ENCODE results near the gene PTCD1. TPM values are rescaled to one million over a fixed set of nuclear protein-coding genes. Genes with fewer than 3 reads are reported as not detected.
A peak's percentile ranks its signal among the peaks of the same experiment; 100 is the strongest.

PTCD1 gene
- total RNA-seq, 1 experiment from 2014 or later, result 15.0 TPM

DNA sequence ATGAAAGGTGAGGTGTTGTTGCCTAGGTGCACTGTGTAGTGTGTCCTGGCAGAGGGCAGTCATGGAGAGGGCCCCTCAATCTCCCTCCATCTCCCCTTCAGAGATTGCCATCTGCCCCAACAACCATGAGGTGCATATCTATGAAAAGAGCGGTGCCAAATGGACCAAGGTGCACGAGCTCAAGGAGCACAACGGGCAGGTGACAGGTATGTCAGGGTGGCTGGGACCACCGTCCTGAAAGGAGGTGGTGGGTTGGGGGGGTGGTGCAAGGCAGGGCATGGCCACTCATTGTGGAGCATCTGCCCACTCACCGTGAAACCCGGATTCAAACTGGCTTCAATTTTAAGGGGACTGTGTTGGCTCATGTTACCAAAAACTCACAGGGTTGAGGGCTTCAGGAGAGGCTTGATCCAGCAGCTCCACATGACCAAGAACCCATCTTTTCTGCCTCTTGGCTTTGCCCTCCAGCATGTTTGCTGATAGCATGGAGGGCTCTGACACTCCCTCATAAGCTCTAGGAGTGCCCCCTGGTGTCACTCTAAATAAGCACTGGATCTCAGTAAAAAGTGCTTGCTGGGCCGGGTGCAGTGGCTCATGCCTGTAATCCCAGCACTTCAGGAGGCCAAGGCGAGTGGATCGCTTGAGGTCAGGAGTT, 51.9 kb downstream of the PTCD1 start:
- peak; percentile 51 for ATAC-seq
- peak; percentile 51; the same call in 1 of the 2 replicates for TF ChIP-seq POLR2AphosphoS5 (IDR thresholded peaks at IDR 0.05; ENCODE audit: low read depth, low read length)
- TF ChIP-seq, protein P1, sequence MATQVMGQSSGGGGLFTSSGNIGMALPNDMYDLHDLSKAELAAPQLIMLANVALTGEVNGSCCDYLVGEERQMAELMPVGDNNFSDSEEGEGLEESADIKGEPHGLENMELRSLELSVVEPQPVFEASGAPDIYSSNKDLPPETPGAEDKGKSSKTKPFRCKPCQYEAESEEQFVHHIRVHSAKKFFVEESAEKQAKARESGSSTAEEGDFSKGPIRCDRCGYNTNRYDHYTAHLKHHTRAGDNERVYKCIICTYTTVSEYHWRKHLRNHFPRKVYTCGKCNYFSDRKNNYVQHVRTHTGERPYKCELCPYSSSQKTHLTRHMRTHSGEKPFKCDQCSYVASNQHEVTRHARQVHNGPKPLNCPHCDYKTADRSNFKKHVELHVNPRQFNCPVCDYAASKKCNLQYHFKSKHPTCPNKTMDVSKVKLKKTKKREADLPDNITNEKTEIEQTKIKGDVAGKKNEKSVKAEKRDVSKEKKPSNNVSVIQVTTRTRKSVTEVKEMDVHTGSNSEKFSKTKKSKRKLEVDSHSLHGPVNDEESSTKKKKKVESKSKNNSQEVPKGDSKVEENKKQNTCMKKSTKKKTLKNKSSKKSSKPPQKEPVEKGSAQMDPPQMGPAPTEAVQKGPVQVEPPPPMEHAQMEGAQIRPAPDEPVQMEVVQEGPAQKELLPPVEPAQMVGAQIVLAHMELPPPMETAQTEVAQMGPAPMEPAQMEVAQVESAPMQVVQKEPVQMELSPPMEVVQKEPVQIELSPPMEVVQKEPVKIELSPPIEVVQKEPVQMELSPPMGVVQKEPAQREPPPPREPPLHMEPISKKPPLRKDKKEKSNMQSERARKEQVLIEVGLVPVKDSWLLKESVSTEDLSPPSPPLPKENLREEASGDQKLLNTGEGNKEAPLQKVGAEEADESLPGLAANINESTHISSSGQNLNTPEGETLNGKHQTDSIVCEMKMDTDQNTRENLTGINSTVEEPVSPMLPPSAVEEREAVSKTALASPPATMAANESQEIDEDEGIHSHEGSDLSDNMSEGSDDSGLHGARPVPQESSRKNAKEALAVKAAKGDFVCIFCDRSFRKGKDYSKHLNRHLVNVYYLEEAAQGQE (IDR thresholded peaks at IDR 0.05; ENCODE audit: insufficient read depth in 1 of 2, low read depth in 2 of 2, low read length in 1 of 2), result no peak

DNA sequence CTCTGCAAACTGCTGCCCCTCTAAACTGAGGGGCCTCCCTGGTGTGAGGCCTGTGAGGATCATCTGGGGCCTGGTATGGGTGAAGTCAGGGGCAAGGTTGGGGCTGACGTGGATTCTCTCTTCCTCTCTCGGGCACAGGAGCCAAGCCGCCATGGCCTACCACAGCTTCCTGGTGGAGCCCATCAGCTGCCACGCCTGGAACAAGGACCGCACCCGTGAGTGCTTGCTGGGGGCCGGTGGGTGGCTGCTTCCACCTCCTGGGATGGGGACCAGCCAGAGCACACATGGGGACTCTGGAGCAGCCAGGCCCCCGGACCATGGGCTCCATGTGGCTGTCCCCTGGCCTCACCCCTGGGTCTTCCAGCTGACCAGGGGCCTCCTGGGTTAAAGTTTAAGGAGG, 53.0 kb downstream of the PTCD1 start:
- no peaks in the 10 kb centered on the region for H3K9me3 ChIP-seq (ENCODE audit: control insufficient read depth, insufficient read depth, low read depth, low read length)
- H3K27me3 ChIP-seq (ENCODE audit: control insufficient read depth, insufficient read depth, low read length), result no peaks in the 10 kb centered on the region
- POLR2A ChIA-PET, result interaction anchor here (0.6 kb wide), 1 partner anchor 31 kb away, joined by 16 read pairs; no protein-coding TSS in a partner anchor
- no peak for ATAC-seq
- peaks cover 2% of the 10 kb centered on the region; the same call in 1 of the 2 replicates for H3K36me3 ChIP-seq (ENCODE audit: control insufficient read depth, insufficient read depth, low read length)
- H3K27ac ChIP-seq (ENCODE audit: low read length), result no peak overlapping the region
- no peak for DNase-seq (ENCODE audit: low read depth, low spot score)
- no peak overlapping the region for H3K4me3 ChIP-seq (ENCODE audit: low read depth in 2 of 2, low read length in 2 of 2)
- intact Hi-C loops (cut with micrococcal nuclease; ENCODE audit: unreplicated experiment), result no loop called here
- in situ Hi-C loops (cut with HindIII; ENCODE audit: low pct_unique_long_range_greater_than_20kb, low sequenced_read_pairs), result no loop called here
- CTCF ChIA-PET, result no interaction called here
- no TSS peak for BruUV-seq (replicated peaks)
- H3K4me1 ChIP-seq (ENCODE audit: control insufficient read depth, insufficient read depth, low read length), result peaks cover 12% of the 10 kb centered on the region
- TF ChIP-seq POLR2AphosphoS5 (IDR thresholded peaks at IDR 0.05; ENCODE audit: low read depth, low read length) (no peak), SIN3A (IDR thresholded peaks at IDR 0.05; ENCODE audit: borderline replicate concordance, insufficient read depth, low read depth, low read length) (no peak), TCF7L2 (IDR thresholded peaks at IDR 0.05; ENCODE audit: low read depth, low read length) (no peak)
- TF ChIP-seq, protein P2, sequence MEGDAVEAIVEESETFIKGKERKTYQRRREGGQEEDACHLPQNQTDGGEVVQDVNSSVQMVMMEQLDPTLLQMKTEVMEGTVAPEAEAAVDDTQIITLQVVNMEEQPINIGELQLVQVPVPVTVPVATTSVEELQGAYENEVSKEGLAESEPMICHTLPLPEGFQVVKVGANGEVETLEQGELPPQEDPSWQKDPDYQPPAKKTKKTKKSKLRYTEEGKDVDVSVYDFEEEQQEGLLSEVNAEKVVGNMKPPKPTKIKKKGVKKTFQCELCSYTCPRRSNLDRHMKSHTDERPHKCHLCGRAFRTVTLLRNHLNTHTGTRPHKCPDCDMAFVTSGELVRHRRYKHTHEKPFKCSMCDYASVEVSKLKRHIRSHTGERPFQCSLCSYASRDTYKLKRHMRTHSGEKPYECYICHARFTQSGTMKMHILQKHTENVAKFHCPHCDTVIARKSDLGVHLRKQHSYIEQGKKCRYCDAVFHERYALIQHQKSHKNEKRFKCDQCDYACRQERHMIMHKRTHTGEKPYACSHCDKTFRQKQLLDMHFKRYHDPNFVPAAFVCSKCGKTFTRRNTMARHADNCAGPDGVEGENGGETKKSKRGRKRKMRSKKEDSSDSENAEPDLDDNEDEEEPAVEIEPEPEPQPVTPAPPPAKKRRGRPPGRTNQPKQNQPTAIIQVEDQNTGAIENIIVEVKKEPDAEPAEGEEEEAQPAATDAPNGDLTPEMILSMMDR (IDR thresholded peaks at IDR 0.05), result no peak
- TF ChIP-seq, protein P1 (IDR thresholded peaks at IDR 0.05; ENCODE audit: insufficient read depth in 1 of 2, low read depth in 2 of 2, low read length in 1 of 2), result no peak

More for the DNA sequence above, 51.9 kb downstream of the PTCD1 start:
- POLR2A ChIA-PET, result no interaction called here
- intact Hi-C loops (cut with micrococcal nuclease; ENCODE audit: unreplicated experiment), result no loop called here
- CTCF ChIA-PET, result interaction anchor here (1.3 kb wide), 1 partner anchor 22 kb away, joined by 4 read pairs; no protein-coding TSS in a partner anchor
- no peak for DNase-seq (ENCODE audit: low read depth, low spot score)
- no peaks in the 10 kb centered on the region for H3K27me3 ChIP-seq (ENCODE audit: control insufficient read depth, insufficient read depth, low read length)
- no peak overlapping the region for H3K27ac ChIP-seq (ENCODE audit: low read length)
- no peaks in the 10 kb centered on the region for H3K9me3 ChIP-seq (ENCODE audit: control insufficient read depth, insufficient read depth, low read depth, low read length)
- H3K4me1 ChIP-seq (ENCODE audit: control insufficient read depth, insufficient read depth, low read length), result 0 out of 2 replicates have a peak, but pooled peaks cover 1% of the 10 kb centered on the region
- H3K36me3 ChIP-seq (ENCODE audit: control insufficient read depth, insufficient read depth, low read length), result peaks cover 2% of the 10 kb centered on the region; the same call in 1 of the 2 replicates
- BruUV-seq (replicated peaks), result no TSS peak
- in situ Hi-C loops (cut with HindIII; ENCODE audit: low pct_unique_long_range_greater_than_20kb, low sequenced_read_pairs), result no loop called here
- H3K4me3 ChIP-seq (ENCODE audit: low read depth in 2 of 2, low read length in 2 of 2), result no peak overlapping the region

Data from Panc1 (cell line).